ENCODE data around the gene RAD9B.
"Not testable (repeated sequence)": the region's sequence is repeated elsewhere in the genome, so short reads cannot be mapped to it uniquely, and the experiment has no call there.

The RAD9B gene

DNA sequence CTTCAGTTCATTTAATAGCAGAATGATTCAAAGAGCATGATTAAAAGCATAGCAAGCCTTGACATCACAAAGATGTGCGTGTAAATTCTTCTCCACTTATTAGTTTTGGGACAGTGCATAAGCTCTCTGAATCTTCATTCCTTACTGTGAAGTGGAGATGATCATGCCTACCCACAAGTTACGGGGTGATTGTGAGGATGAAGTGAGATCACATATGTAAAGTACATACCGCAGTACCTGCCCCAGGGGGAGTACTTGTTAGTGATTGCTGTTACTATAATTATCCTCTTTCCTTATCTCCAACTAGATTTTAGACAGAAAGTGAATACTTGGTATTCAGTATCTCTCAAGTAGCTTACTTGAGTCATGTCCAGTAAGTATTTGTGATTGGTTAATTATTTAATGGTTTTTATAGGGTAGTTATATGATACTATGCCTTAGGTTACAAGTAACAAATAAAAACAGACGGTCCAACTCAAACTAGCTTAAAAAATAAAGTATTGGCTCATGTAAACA lies 6.0 kb downstream of the RAD9B start:
- H3K4me1 Mint-ChIP-seq = no peaks in the 10 kb centered on the region
- ATAC-seq = no peak
- no peak for DNase-seq
- H3K9me3 Mint-ChIP-seq = no peaks in the 10 kb centered on the region
- no peaks in the 10 kb centered on the region for H3K27me3 Mint-ChIP-seq
- no peak overlapping the region for H3K27ac Mint-ChIP-seq
- H3K4me3 Mint-ChIP-seq = no peak overlapping the region

DNA sequence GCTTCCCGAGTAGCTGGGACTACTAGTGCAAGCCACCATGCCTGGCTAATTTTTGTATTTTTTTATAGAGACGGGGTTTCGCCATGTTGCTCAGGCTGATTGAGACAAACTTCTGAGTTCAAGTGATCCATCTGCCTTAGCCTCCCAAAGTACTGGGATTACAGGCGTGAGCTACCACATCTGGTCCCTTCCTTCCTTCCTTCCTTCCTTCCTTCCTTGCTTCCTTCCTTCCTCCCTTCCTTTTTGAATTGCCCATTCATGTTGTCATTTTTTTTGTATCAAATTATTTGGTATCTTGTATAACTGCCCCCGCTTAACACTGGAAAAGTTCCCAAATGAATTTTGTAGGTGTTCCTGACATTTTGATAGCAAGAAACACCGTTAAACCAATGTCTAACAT lies 11.7 kb downstream of the RAD9B start:
- H3K4me1 Mint-ChIP-seq = no peaks in the 10 kb centered on the region
- no peak overlapping the region for H3K27ac Mint-ChIP-seq
- DNase-seq = no peak
- H3K4me3 Mint-ChIP-seq = no peak overlapping the region
- H3K9me3 Mint-ChIP-seq = no peaks in the 10 kb centered on the region
- no peaks in the 10 kb centered on the region for H3K27me3 Mint-ChIP-seq
- ATAC-seq = no peak

GRCh38 chr12:110514363-110514762 lies 12.2 kb downstream of the RAD9B start:
- H3K4me1 Mint-ChIP-seq = no peaks in the 10 kb centered on the region
- no peak for ATAC-seq
- no peaks in the 10 kb centered on the region for H3K27me3 Mint-ChIP-seq
- H3K9me3 Mint-ChIP-seq = no peaks in the 10 kb centered on the region
- no peak overlapping the region for H3K27ac Mint-ChIP-seq
- no peak overlapping the region for H3K4me3 Mint-ChIP-seq
- no peak for DNase-seq

- DNase-seq = no peak
- Mint-ChIP-seq H3K9me3 (no peaks in the 10 kb centered on the region), H3K4me3 (no peak overlapping the region), H3K4me1 (no peaks in the 10 kb centered on the region), H3K27me3 (no peaks in the 10 kb centered on the region), H3K27ac (no peak overlapping the region)
- ATAC-seq = no peak
Measured at GRCh38 chr12:110516995-110517394, 14.9 kb downstream of the RAD9B start.

DNA sequence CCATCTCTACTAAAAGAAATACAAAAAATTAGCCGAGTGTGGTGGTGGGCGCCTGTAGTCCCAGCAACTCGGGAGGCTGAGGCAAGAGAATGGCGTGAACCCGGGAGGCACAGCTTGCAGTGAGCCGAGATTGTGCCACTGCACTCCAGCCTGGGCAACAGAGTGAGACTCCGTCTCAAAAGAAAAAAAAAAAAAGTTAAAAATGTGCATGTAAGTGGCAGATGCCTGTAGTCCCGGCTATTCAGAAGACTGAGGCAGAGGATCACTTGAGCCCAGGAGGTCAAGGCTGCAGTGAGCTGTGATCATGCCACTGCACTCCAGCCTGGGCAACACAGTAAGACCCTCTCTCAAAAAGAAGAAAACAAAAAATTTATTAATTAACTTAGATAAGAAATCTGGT lies 15.9 kb downstream of the RAD9B start:
- not testable (repeated sequence) for DNase-seq, H3K27ac Mint-ChIP-seq, ATAC-seq

DNA sequence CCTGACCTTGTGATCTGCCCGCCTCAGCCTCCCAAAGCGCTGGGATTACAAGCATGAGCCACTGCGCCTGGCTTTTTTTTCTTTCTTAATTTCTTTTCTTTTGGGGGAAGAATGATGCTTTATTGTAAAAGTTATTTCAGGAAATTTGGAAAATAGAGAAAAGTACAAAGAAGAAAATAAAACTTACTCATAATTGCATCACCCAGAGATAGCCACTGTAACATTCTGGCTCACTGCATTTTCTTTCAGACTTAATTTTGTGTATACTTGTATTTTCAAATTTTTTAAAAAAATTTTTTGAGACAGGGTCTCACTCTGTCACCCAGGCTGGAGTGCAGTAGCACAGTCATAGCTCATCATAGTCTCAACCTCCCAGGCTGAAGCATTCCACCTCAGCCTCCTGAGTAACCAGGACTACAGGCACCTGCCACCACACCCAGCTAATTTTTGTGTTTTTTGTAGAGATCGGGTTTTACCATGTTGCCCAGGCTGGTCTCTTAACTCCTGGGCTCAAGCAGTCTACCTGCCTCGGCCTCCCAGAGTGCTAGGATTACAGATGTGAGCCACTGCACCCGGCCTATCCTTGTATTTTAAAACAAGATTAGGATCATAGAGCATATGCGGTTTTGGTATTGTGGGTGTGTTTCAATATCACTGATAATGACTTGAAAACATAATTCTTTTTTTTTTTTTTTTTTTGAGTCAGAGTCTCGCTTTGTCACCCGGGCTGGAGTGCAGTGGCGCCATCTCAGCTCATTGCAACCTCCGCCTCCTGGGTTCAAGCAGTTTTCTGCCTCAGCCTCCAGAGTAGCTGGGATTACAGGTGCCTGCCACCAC lies 19.0 kb downstream of the RAD9B start:
- not testable (repeated sequence) for H3K9me3 Mint-ChIP-seq, ATAC-seq, H3K4me3 Mint-ChIP-seq, DNase-seq, H3K27me3 Mint-ChIP-seq, H3K4me1 Mint-ChIP-seq
- peak overlapping the region in 1 of 2 donors; percentile 19 for H3K27ac Mint-ChIP-seq

More for the DNA sequence above, 15.9 kb downstream of the RAD9B start:
- not testable (repeated sequence) for H3K4me3 Mint-ChIP-seq, H3K4me1 Mint-ChIP-seq, H3K27me3 Mint-ChIP-seq, H3K9me3 Mint-ChIP-seq

DNA sequence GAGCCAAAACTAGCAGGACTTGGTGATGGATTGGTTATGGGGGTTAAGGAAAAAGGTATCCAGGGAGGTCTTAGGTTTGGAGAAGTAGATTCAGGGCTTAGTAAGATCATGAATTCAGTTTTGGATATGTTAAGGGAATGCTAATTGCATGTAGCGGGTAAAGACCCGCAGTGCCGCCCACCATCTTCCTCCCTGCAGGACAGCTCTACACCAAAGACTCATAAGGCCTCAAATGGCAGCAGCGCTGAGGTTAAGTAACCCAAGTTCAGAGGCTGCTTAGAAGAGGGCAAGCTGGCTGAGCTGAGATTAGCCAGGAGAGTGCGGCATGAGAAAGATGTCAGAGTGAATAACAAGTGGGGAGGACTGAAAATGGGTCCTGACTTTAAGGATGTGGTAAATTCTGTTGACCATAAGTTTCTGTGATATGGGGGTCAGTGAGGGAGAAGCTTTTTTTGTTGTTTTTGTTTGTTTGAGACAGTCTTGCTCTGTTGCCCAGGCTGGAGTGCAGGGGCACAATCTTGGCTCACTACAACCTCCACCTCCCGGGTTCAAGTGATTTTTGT lies 26.2 kb downstream of the RAD9B start:
- H3K27me3 Mint-ChIP-seq = no peaks in the 10 kb centered on the region
- no peaks in the 10 kb centered on the region for H3K9me3 Mint-ChIP-seq
- peak overlapping the region in 1 of 2 donors; percentile 11 for H3K27ac Mint-ChIP-seq

GRCh38 chr12:110530511-110530910 lies 28.4 kb downstream of the RAD9B start:
- Mint-ChIP-seq H3K27me3 (no peaks in the 10 kb centered on the region), H3K4me3 (no peak overlapping the region), H3K4me1 (peaks cover 54% of the 10 kb centered on the region), H3K27ac (no peak overlapping the region), H3K9me3 (no peaks in the 10 kb centered on the region)
- ATAC-seq (no peak), DNase-seq (no peak)

More for the DNA sequence above, 26.2 kb downstream of the RAD9B start:
- DNase-seq (no peak), ATAC-seq (no peak)
- no peak overlapping the region for H3K4me3 Mint-ChIP-seq
- H3K4me1 Mint-ChIP-seq = peaks cover 38% of the 10 kb centered on the region

GRCh38 chr12:110531741-110532333 lies 29.7 kb downstream of the RAD9B start:
- peak overlapping the region; percentile 10 to 32 for H3K4me3 Mint-ChIP-seq
- ATAC-seq (peak; percentile 92), DNase-seq (no peak)
- no peaks in the 10 kb centered on the region for H3K27me3 Mint-ChIP-seq
- peaks cover 62% of the 10 kb centered on the region for H3K4me1 Mint-ChIP-seq
- H3K9me3 Mint-ChIP-seq = no peaks in the 10 kb centered on the region
- peak overlapping the region; percentile 25 to 61 for H3K27ac Mint-ChIP-seq

GRCh38 chr12:110532644-110533043 lies 30.5 kb downstream of the RAD9B start:
- Mint-ChIP-seq H3K27ac (no peak overlapping the region), H3K9me3 (no peaks in the 10 kb centered on the region), H3K27me3 (no peaks in the 10 kb centered on the region), H3K4me3 (no peak overlapping the region), H3K4me1 (peaks cover 70% of the 10 kb centered on the region)
- no peak for DNase-seq
- ATAC-seq = no peak

GRCh38 chr12:110533607-110534006 lies 31.5 kb downstream of the RAD9B start:
- no peak overlapping the region for H3K27ac Mint-ChIP-seq

GRCh38 chr12:110534811-110535210 lies 32.7 kb downstream of the RAD9B start:
- no peaks in the 10 kb centered on the region for H3K9me3 Mint-ChIP-seq
- H3K27ac Mint-ChIP-seq = peak overlapping the region in 1 of 2 donors; percentile 19

More at GRCh38 chr12:110533607-110534006, 31.5 kb downstream of the RAD9B start:
- Mint-ChIP-seq H3K9me3 (no peaks in the 10 kb centered on the region), H3K4me3 (no peak overlapping the region), H3K27me3 (no peaks in the 10 kb centered on the region), H3K4me1 (peaks cover 73% of the 10 kb centered on the region)
- DNase-seq (no peak), ATAC-seq (no peak)

DNA sequence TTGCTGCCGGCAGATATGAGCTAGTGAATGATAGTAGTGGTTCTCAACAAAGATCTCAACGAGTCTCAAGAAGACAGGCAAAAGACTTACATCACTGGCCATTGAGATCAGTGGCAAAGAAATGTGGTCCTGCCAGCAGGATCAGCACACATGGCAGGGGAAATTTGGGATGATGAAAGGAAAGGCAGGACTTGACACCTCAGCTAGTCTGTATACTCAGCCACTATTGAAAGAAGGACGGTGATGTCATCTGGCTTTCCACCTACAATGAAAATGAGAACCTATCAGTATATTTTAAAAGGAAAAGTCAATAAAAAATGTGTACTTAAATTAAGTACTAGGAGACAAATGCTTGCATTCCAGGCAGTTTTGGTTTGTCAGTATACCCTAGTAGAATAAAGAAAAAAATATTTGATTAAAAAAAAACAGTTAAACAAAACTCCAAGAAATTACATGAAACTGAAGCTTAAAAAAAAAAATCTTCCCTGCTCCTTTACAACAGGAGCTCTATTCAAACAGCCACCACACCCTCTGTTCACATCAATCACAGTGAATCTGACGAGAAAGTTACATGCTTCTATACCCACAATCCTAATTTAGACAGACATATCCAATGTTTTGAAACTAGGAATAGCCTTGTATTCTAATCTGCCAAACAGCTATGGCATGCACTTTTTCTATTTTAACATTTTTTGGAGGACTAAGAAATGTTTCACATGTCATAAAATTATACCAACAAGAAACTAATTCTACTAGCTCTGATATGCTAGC lies 34.9 kb downstream of the RAD9B start:
- ATAC-seq = no peak
- no peak for DNase-seq
- Mint-ChIP-seq H3K4me3 (no peak overlapping the region), H3K27me3 (no peaks in the 10 kb centered on the region), H3K4me1 (peaks cover 55% of the 10 kb centered on the region), H3K27ac (no peak overlapping the region), H3K9me3 (no peaks in the 10 kb centered on the region)

More at GRCh38 chr12:110534811-110535210, 32.7 kb downstream of the RAD9B start:
- DNase-seq = no peak
- H3K4me3 Mint-ChIP-seq = no peak overlapping the region
- peaks cover 69% of the 10 kb centered on the region for H3K4me1 Mint-ChIP-seq
- no peaks in the 10 kb centered on the region for H3K27me3 Mint-ChIP-seq
- ATAC-seq = no peak

- H3K27ac Mint-ChIP-seq = no peak overlapping the region
- H3K9me3 Mint-ChIP-seq = no peaks in the 10 kb centered on the region
- H3K4me1 Mint-ChIP-seq = peaks cover 49% of the 10 kb centered on the region
- ATAC-seq (no peak), DNase-seq (no peak)
- no peaks in the 10 kb centered on the region for H3K27me3 Mint-ChIP-seq
- no peak overlapping the region for H3K4me3 Mint-ChIP-seq
Measured at GRCh38 chr12:110537605-110538409, 35.7 kb downstream of the RAD9B start.
